Coronary artery (tissue), 2 donors: ENCODE data around the gene ZMYND12.

Experiments
- DNase-seq: peaks from one replicate; pipeline ENCODE4 v3.0.0-alpha.2; 2017; ENCODE audit warnings: low spot score
- H3K27ac ChIP-seq, 2 donors: fragments of 200-600 bp; sonication (generic); one replicate each; pipeline ENCODE4 v1.5.1; 2016 to 2019
- H3K4me3 ChIP-seq: fragments of 200-600 bp; sonication (generic); 2 replicates; pipeline ENCODE4 v1.5.1; 2016; ENCODE audit warnings: mild to moderate bottlenecking, moderate library complexity
- TF ChIP-seq, protein P1 (sequence below): fragments of 200-600 bp; sonication (generic); IDR thresholded peaks from one replicate; pipeline ENCODE4 v1.5.1; 2019; ENCODE audit warnings: antibody characterized with exemption

The ZMYND12 gene

DNA sequence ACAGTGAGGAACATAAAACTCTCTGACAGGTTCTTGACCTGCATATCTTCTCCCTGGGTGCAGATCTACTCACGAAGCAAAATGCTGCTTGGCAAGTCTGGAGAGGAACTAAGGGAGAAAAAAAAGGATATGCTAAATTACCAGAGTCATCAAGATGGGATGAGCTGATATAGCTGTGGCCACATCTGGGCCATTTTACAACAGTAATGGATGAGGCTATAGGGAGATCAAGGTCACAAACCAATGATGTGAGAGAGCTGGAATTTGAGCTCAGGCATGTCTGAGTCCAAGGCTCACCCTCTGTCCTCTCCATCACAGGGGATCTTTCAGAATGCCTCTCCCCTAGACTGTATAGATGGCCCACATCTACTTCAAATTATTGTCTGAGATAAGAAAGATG, 26.2 kb downstream of the ZMYND12 start:
- Histone ChIP-seq H3K4me3 (no peak overlapping the region), H3K27ac (no peak overlapping the region)
- DNase-seq, result no peak
- TF ChIP-seq, protein P1, sequence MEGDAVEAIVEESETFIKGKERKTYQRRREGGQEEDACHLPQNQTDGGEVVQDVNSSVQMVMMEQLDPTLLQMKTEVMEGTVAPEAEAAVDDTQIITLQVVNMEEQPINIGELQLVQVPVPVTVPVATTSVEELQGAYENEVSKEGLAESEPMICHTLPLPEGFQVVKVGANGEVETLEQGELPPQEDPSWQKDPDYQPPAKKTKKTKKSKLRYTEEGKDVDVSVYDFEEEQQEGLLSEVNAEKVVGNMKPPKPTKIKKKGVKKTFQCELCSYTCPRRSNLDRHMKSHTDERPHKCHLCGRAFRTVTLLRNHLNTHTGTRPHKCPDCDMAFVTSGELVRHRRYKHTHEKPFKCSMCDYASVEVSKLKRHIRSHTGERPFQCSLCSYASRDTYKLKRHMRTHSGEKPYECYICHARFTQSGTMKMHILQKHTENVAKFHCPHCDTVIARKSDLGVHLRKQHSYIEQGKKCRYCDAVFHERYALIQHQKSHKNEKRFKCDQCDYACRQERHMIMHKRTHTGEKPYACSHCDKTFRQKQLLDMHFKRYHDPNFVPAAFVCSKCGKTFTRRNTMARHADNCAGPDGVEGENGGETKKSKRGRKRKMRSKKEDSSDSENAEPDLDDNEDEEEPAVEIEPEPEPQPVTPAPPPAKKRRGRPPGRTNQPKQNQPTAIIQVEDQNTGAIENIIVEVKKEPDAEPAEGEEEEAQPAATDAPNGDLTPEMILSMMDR, result no peak

DNA sequence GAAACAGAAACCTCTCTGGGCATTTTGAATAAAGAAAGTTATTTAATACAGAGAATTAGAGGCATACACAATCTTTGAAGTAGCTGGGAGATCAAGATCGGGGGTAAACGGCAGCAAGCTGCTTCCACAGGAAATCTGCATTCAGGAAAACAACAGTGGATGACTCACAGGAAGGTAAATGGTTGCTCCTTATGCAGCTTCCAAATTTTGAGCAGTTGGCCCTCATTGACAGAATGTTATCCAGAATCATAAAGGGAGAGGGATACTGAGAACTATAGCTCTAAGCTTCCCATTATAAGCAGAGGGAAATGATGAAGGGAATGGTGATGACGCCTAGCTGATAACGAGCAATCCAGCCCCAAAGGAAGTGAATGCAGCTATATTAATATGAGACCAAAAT, 28.6 kb downstream of the ZMYND12 start:
- H3K4me3 ChIP-seq, result no peak overlapping the region
- H3K27ac ChIP-seq, result no peak overlapping the region
- TF ChIP-seq, protein P1, result no peak
- DNase-seq, result no peak

DNA sequence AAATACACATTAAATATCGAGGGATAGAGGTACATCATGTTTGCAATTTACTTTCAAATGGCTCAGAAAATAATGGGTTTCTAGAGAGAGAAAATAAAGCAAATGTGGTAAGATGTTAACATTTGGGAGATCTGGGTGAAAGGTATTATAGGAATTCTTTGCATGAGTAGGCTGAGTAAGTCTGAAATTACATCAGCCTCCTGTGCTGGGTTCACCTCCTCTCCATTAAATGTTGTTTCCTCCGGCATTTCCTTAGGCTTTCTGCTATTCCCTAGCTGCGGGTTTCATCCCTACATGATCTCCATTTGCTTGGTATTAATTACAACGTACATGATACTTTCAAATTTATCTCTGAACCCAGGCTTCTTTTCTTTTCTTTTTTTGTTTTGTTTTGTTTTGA, 31.6 kb downstream of the ZMYND12 start:
- Histone ChIP-seq H3K4me3 (no peak overlapping the region), H3K27ac (no peak overlapping the region)
- TF ChIP-seq, protein P1, result no peak
- DNase-seq, result no peak

DNA sequence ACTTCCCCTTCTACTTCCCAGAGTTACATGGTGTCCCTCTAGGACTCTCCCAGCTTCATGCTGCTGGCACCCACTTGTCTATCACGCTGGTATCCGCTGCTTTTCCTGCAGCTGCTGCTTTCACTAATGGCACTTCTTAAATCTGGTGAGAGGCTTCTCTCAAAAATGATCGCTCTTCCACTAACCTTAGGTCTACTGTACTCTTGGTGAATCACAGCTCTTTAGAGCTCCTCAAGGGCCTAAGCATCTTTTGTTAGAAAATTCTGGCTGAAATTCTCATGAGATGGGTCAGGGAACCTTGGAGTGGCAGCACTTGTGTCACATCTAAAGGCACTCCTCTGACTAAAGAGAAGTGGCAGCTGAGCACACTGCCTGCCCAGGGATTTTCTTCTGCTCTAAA, 32.1 kb downstream of the ZMYND12 start:
- TF ChIP-seq, protein P1, result no peak
- Histone ChIP-seq H3K4me3 (no peak overlapping the region), H3K27ac (no peak overlapping the region)
- no peak for DNase-seq

DNA sequence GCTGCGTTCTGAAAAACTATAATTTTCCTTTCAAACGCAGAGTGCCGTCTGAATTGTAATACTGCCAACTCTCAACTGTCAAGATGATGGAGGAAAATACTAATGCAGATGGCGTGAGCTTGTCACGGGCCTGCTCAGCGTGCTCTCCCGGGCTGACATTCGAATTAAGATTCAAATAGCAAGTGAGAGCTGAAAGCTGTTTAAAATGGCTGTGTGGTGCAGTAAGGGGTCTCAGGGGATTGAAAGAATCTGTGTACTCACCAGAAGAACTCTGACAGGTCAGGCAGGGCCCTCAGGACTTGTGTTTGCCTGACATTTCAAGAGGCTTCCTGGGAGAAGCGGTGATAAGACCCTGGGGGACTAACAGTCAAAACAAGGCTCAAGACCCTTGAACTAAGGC, 33.1 kb downstream of the ZMYND12 start:
- no peak for DNase-seq
- TF ChIP-seq, protein P1, result no peak
- Histone ChIP-seq H3K4me3 (no peak overlapping the region), H3K27ac (no peak overlapping the region)

DNA sequence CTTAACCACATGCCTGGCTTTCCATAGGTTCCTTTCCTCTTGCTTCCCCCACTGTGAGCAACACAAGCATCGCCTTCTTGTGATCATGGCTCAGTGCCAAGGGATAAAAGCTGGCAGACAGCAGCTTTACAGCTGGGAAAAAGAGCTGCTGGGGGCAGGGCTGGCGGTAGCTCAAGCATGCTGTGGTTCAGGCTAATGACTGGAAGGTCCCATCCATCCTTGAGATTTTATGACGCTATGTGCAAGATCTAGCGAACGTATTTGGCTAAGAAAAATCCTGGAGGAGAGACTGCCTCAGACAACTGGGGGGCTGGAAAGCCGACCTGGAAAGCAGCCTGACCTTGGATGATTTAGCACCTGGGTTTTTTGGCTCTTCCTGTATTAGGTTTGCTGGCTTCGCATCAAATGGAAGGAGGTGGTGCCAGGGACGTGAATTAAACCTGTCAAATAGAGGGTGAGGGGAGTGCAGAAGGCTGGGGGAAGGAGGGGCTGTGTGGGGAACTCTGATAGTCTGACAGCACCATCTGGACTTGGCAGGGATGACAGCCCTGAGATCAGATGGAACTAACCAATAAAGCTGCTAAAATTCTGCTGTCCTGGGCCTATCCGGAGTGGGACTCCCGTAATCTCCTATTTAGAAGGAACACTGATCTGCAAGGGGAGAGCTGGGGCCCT, 34.8 kb downstream of the ZMYND12 start:
- no peak for DNase-seq
- no peak overlapping the region for H3K4me3 ChIP-seq
- TF ChIP-seq, protein P1, result no peak
- H3K27ac ChIP-seq, result no peak overlapping the region

DNA sequence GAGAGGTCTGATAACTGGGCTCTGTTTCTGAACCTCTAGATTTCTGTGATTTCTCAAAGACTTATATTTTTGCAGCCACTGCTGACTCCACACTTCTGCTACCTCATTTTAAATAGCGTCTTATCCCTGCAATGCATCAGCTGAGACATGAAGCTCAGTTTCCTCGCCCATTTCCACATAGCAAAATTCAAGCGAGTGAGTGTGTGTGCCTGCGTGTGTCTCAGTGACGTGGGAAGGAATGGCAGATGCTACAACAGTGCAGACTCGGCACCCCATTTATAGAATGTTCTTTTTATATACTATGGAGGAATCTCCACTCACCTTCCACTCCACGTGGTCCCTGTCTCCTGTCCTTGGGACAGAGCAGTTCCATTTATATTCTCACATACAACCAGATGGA, 35.7 kb downstream of the ZMYND12 start:
- DNase-seq, result no peak
- Histone ChIP-seq H3K4me3 (no peak overlapping the region), H3K27ac (no peak overlapping the region)
- TF ChIP-seq, protein P1, result no peak
